ENCODE data around the gene PHB1. TPM values are rescaled to one million over a fixed set of nuclear protein-coding genes. Genes with fewer than 3 reads are reported as not detected.

Gene PHB1
- total RNA-seq, 2 donors from 2014 or later = 227 to 263 TPM

GRCh38 chr17:49406421-49407061, 8.1 kb downstream of the PHB1 start:
- Histone ChIP-seq H3K27me3 (ENCODE audit: control insufficient read depth, insufficient read depth, low read length, poor library complexity, severe bottlenecking) (no peaks in the 10 kb centered on the region), H3K36me3 (ENCODE audit: control insufficient read depth, insufficient read depth, low read length) (peaks cover 66% of the 10 kb centered on the region), H3K9ac (ENCODE audit: extremely low read depth, low read length, poor library complexity, severe bottlenecking) (no peak overlapping the region), H3K4me1 (ENCODE audit: control insufficient read depth, insufficient read depth, low read length) (no peaks in the 10 kb centered on the region), H3K9me3 (ENCODE audit: control insufficient read depth, low read length) (no peaks in the 10 kb centered on the region), H3K4me3 (ENCODE audit: low read length) (no peak overlapping the region), H3K27ac (ENCODE audit: low read depth, low read length) (no peak overlapping the region)
- TF ChIP-seq CTCF (conservative IDR thresholded peaks at IDR 0.05) = no peak
- H3K27ac Mint-ChIP-seq = no peak overlapping the region
- H3K4me1 Mint-ChIP-seq = no peaks in the 10 kb centered on the region
- no peaks in the 10 kb centered on the region for H3K9me3 Mint-ChIP-seq
- WGBS, 2 experiments (ENCODE audit: insufficient coverage in 1 of 2, insufficient read length in 1 of 2) = 96 to 99% methylated on average over 7 to 9 of the region's 9 CpGs
- peak; percentile 7 for DNase-seq
- no peak overlapping the region for H3K4me3 Mint-ChIP-seq
- H3K36me3 Mint-ChIP-seq (ENCODE audit: low read depth) = peaks cover 66% of the 10 kb centered on the region
- H3K27me3 Mint-ChIP-seq (ENCODE audit: insufficient read depth) = no peaks in the 10 kb centered on the region

- 96 to 100% methylated on average over 10 to 14 of the region's 14 CpGs for WGBS, 2 experiments (ENCODE audit: insufficient coverage in 1 of 2, insufficient read length in 1 of 2)
- H3K27ac Mint-ChIP-seq = no peak overlapping the region
- H3K27me3 Mint-ChIP-seq (ENCODE audit: insufficient read depth) = no peaks in the 10 kb centered on the region
- peak; percentile 32 for DNase-seq
- TF ChIP-seq CTCF (conservative IDR thresholded peaks at IDR 0.05) = no peak
- no peaks in the 10 kb centered on the region for H3K9me3 ChIP-seq (ENCODE audit: control insufficient read depth, low read length)
- H3K4me3 ChIP-seq (ENCODE audit: low read length) = no peak overlapping the region
- H3K9me3 Mint-ChIP-seq = no peaks in the 10 kb centered on the region
- no peak overlapping the region for H3K27ac ChIP-seq (ENCODE audit: low read depth, low read length)
- H3K4me1 Mint-ChIP-seq = no peaks in the 10 kb centered on the region
- H3K4me1 ChIP-seq (ENCODE audit: control insufficient read depth, insufficient read depth, low read length) = no peaks in the 10 kb centered on the region
- no peak overlapping the region for H3K9ac ChIP-seq (ENCODE audit: extremely low read depth, low read length, poor library complexity, severe bottlenecking)
- H3K27me3 ChIP-seq (ENCODE audit: control insufficient read depth, insufficient read depth, low read length, poor library complexity, severe bottlenecking) = no peaks in the 10 kb centered on the region
- no peak overlapping the region for H3K4me3 Mint-ChIP-seq
- H3K36me3 ChIP-seq (ENCODE audit: control insufficient read depth, insufficient read depth, low read length) = peaks cover 53% of the 10 kb centered on the region
- H3K36me3 Mint-ChIP-seq (ENCODE audit: low read depth) = peaks cover 56% of the 10 kb centered on the region
Observed at GRCh38 chr17:49404906-49405305, 9.8 kb downstream of the PHB1 start.

- no peak overlapping the region for H3K27ac ChIP-seq (ENCODE audit: low read depth, low read length)
- no peak overlapping the region for H3K27ac Mint-ChIP-seq
- no peaks in the 10 kb centered on the region for H3K9me3 Mint-ChIP-seq
- no peaks in the 10 kb centered on the region for H3K4me1 Mint-ChIP-seq
- H3K4me3 Mint-ChIP-seq = no peak overlapping the region
- no peak overlapping the region for H3K4me3 ChIP-seq (ENCODE audit: low read length)
- H3K27me3 ChIP-seq (ENCODE audit: control insufficient read depth, insufficient read depth, low read length, poor library complexity, severe bottlenecking) = no peaks in the 10 kb centered on the region
- no peak overlapping the region for H3K9ac ChIP-seq (ENCODE audit: extremely low read depth, low read length, poor library complexity, severe bottlenecking)
- peaks cover 56% of the 10 kb centered on the region for H3K36me3 Mint-ChIP-seq (ENCODE audit: low read depth)
- no peak for TF ChIP-seq CTCF (conservative IDR thresholded peaks at IDR 0.05)
- H3K9me3 ChIP-seq (ENCODE audit: control insufficient read depth, low read length) = no peaks in the 10 kb centered on the region
- WGBS, 2 experiments (ENCODE audit: insufficient coverage in 1 of 2, insufficient read length in 1 of 2) = 95 to 96% methylated on average over 8 to 12 of the region's 12 CpGs
- DNase-seq = peak; percentile 29
- no peaks in the 10 kb centered on the region for H3K27me3 Mint-ChIP-seq (ENCODE audit: insufficient read depth)
- no peaks in the 10 kb centered on the region for H3K4me1 ChIP-seq (ENCODE audit: control insufficient read depth, insufficient read depth, low read length)
- peaks cover 53% of the 10 kb centered on the region for H3K36me3 ChIP-seq (ENCODE audit: control insufficient read depth, insufficient read depth, low read length)
Observed at GRCh38 chr17:49404361-49404760, 10.3 kb downstream of the PHB1 start.

All from endodermal cell (in vitro differentiated cells).